A204.1 (cell line): ENCODE results near the gene GRIN1.

Experiments used
- FAIRE-seq: peaks from 2 replicates; lab custom pipeline; 2012; peaks lifted over from hg19 to GRCh38; lab: Jason Lieb, UNC

The GRIN1 gene

GRCh38 chr9:137193771-137194170 is 54.8 kb downstream of the GRIN1 start:
- FAIRE-seq: no peak

DNA sequence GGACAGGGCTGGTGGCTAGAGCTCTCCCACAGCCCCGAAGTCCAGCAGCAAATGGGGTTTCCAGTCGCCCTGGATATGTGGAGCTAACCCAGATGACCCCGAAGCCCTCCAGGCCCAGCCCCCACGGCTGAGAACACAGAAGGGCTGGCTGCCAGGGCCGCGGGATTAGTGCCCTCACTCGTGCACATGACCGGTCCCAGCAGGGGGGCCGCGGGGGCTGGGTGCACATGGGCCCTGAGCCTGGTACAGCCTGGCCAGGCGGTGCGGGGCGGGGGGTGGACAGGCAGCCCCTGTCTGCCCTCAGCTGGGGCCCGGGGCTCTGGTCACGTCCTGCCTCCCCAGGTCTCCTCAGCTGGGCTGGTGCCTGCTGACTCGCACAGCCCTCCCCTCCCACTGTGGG is 55.4 kb downstream of the GRIN1 start:
- FAIRE-seq: no peak

GRCh38 chr9:137194909-137195308 is 56.0 kb downstream of the GRIN1 start:
- no peak for FAIRE-seq

DNA sequence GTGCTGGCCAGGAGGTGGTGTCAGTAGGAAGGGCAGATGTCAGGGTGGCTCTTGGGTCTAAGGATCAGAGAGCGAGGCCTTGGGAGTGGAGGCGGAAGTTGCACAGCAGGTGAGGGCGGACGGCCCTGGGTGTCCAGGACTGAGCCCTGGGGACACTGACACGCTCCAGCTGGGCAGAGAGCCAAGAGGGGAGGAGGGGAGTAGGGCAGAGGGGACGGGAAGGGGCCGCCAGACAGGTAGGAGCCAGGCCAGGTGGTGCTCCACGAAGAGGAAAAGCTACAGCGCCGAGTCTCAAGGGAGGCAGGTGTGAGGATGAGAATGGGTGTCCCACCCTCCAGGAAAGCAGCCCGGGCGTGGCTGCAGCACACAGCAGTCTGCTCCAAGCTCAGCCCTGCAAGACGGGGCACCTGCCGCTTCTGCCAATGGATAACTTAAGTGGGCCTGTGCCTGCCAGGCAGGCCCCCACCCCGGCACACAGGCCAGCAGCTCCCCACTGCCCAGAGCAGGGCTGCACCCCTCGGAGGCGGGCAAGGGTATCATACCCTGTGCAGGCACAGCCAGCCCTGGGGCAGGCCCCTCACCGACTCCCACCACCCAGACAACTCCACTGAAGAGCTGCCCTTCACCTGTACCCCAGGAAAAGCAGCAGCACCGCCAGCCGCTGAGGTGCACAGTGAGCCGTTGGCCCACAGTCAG is 56.7 kb downstream of the GRIN1 start:
- no peak for FAIRE-seq

- FAIRE-seq: no peak
These were observed 59.3 kb downstream of the GRIN1 start for GRCh38 chr9:137198051-137198901.

GRCh38 chr9:137198902-137199283 is 59.9 kb downstream of the GRIN1 start:
- no peak for FAIRE-seq

DNA sequence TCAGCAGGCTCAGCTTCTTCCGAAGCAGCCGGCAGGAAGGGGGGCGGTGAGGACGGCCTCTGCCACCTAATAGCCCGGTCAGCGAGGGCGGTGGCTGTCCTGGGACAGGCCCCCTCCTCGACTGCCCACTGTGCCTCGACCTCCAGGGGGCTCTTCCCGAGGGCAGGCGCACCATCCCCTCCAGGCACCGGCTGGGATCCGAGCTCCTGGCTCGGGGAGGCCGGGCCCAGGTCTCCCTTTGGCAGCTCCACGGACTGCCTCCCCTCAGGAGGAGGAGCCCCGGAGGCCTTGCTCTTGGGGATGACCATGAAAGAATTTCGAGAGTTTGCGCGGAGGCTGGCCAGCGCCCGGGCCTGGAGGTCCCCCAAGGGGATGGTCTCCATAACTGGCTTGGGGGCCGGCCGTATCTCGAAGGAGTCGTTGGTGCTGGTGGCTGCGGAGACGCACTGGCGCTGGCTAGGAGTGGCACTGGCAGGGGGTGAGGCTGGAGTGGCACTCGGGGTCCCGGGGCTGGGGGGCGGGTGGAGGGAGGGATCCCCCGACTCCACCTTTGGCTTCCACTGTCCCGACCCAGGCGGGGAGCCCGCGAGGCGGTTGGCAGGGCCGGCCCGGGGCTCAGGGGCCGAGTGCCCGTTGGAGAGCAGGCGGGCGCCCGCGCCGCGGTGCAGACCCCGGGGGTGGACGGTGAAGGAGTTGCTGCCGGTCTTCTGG is 60.6 kb downstream of the GRIN1 start:
- no peak for FAIRE-seq

DNA sequence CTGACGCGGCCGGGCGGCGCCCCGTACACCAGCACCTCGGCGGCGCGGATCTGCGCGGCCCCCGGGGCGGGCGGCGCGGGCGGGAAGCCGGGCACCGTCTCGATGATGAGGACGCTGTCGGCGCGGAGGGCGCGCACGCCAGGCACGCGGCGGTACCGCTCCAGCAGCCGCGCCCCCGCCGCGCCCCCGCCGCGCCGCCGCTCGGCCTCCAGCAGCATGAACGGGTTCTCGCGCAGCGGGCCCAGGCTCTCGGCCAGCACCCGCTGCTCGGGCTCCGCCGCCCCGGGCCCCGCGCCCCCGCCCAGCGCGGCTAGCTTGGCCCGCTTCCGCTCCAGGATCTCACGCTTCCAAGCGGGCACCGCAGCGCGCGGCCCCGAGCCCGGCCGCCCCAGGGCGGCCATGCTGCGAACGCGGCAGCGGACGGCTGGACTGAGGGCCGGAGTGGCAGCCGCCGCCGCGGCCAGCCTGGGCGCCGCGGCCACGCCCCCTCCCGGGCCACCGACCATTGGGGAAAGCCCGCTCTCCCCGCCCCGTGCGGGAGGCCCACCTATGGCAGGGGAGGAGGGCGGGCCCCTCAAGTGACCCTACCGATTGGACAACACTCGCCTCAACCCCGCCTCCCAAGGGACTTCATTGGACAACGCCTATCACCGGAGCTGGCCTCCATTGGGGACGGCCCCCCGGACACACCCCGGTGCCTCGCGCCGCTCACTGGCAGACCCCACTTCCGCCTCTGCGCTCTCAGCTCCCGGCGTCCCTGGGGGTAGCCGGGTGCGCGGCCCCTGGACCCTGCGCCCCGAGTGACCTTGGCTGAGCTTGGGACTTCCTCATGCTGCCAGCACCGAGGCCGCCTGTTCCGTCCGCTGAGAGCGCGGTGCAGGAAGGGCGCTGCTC is 61.6 kb downstream of the GRIN1 start, which contains the start of gene TPRN:
TSS of gene TPRN (minus strand) at position 431 of the 894 bp plus-strand sequence. CDS start at position 401, 30 bp downstream.
- peak; percentile 96 for FAIRE-seq

DNA sequence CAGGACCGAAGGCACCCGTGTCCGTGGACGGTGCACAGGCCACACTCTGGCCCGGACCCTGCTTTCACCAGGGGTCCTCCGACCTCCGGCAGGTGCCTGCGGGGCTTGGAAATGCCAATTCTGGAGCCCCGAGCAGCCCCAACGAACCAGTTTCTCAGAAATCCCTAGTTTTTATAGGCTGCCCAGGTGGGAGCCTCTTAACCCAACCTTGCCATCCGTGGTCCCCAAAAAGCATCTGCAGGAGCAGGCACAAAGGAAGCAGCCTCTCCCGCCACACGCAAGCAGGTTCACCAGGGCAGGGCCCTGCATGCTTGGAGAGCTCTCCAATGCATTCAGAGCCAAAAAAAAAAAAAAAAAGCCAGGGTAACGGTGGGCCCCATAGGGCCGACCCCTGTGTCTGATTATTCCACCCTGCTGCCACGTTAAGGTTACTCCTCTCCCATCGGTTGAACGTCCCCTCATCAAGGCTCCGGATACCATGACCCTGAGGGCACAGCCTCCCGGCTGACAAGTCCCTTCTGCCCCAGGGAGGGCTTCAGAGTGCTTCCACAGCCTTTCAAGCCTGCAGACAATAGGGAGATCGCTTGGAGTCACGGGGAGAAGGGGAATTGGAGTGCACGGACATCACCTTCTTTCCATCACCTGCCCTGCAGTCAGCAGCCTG is 62.4 kb downstream of the GRIN1 start:
- FAIRE-seq: no peak

GRCh38 chr9:137202966-137203365 is 64.0 kb downstream of the GRIN1 start:
- FAIRE-seq: no peak

GRCh38 chr9:137204731-137205125 is 65.8 kb downstream of the GRIN1 start:
- FAIRE-seq: no peak

GRCh38 chr9:137205126-137206069 is 66.4 kb downstream of the GRIN1 start, which contains the start of the genes NDOR1 and TMEM203:
NDOR1 (plus strand) TSS chr9:137205700; CDS start chr9:137205778, 78 bp downstream.
TMEM203 (minus strand) TSS chr9:137205648; CDS start chr9:137205414, 234 bp downstream.
- FAIRE-seq: no peak

DNA sequence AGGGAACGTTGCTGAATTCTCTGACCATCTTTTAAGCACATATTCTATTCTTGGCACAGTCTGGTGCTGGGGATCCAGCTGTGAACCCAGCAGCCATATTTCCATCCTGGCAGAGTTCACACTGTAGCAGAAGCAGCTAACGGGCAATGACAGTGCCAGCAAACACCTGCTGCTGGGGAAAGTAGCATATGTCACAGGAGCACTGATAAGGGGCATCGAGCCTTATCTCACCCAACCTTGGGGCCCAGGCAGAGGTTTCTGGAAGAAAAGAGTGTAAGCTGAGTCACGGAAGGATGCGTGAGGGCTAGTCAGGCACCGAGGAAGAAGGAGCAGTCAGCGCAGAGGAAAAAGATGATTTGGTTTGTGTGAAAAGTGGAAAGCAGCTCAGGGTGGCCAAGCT is 67.6 kb downstream of the GRIN1 start:
- no peak for FAIRE-seq

- no peak for FAIRE-seq
These were observed 72.6 kb downstream of the GRIN1 start for GRCh38 chr9:137211532-137211931.

- no peak for FAIRE-seq
These were observed 73.6 kb downstream of the GRIN1 start for GRCh38 chr9:137212520-137212919.

DNA sequence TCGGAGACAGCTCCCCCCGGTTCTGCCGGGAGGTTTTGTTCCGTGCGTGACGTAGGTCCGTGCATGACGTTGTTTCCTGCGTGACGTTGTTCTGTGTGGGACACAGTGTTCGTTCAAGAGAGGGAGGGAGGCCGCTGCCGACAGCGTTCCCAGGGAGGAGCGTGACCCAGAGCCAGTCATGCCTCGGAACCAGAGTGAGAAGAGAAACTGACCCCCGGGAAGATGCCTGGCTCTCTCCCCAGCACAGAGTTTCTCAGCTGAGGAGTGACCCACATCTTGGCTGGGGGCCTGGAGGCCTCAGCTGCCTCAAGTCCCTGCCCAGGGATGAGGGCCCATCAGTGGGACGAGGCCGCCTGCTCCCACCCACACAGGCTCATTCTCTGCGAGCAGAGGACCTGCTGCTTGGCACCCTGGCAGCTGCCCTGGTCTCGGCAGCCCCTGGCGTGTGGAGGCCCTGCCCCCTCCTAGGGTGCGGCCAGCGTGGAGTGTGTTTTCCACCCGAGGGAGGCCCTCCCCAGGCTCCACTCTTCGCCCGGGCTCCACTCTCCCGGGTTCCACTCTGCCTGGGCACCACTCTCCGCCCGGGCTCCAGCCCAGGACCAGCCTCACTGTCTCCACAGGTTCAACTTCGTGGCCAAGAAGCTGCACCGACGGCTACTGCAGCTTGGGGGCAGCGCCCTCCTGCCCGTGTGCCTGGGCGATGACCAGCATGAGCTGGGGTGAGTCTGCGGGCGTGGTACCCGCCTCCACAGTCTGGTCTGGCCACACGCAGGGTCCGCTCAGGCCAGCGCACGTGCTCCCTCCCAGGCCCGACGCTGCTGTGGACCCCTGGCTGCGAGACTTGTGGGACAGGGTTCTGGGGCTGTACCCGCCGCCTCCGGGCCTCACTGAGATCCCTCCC is 74.5 kb downstream of the GRIN1 start:
- no peak for FAIRE-seq

- FAIRE-seq: no peak
These were observed 75.7 kb downstream of the GRIN1 start for GRCh38 chr9:137214620-137215019.

GRCh38 chr9:137215196-137215986 is 76.4 kb downstream of the GRIN1 start:
- FAIRE-seq: no peak
